AG04450 (cell line): ENCODE results near the gene FTHL17. TPM values are rescaled to one million over a fixed set of nuclear protein-coding genes. Genes with fewer than 3 reads are reported as not detected.

Source experiments
- CTCF ChIA-PET: fragments of 300-600, 350-600 bp; formaldehyde crosslinking; extraction: SDS; loops from one replicate; lab custom pipeline; 2022; ENCODE audit warnings: antibody characterized with exemption, inconsistent platforms; lab: Charles Lee
- POLR2A ChIA-PET: fragments of 350-600 bp; formaldehyde crosslinking; extraction: SDS; loops from one replicate; lab custom pipeline; 2021; ENCODE audit warnings: antibody characterized with exemption, inconsistent platforms; lab: Yijun Ruan, JAX
- DNase-seq: peaks from one replicate; pipeline ENCODE4 v3.0.0-alpha.2; 2011; ENCODE audit warnings: low read depth, low spot score
- H3K27ac ChIP-seq: one replicate; pipeline ENCODE4 v1.5.1; 2012; ENCODE audit warnings: low read depth, low read length, control low read depth
- H3K27me3 ChIP-seq: one replicate; pipeline ENCODE4 v1.6.0; 2012; ENCODE audit warnings: low read length; ENCODE audit not compliant: control insufficient read depth, insufficient read depth
- H3K4me3 ChIP-seq: 2 replicates; pipeline ENCODE4 v1.5.1; 2011; ENCODE audit warnings: mild to moderate bottlenecking, low read depth, low read length, control low read depth
- H3K9me3 ChIP-seq: 2 replicates; pipeline ENCODE4 v1.5.1; 2012; ENCODE audit warnings: low read length; ENCODE audit not compliant: control insufficient read depth, insufficient read depth
- CTCF ChIP-seq: IDR thresholded peaks from 2 replicates; pipeline ENCODE4 v1.5.1; 2011; ENCODE audit warnings: low read depth, low read length, control low read depth, inconsistent platforms
- polyA plus RNA-seq: library from polyadenylated mRNA; depleted of rRNA; stranded (reverse); fragments of >200 nt; gene quantifications from 2 replicates; pipeline ENCODE4 v1.2.3, GENCODE V29; 2011

Gene FTHL17
- polyA plus RNA-seq, 1 experiment, result not detected

GRCh38 chrX:31070057-31070468 is 1.8 kb downstream of the FTHL17 start:
- POLR2A ChIA-PET, result no interaction called here
- Histone ChIP-seq H3K27ac (no peak overlapping the region), H3K4me3 (no peak overlapping the region), H3K9me3 (peaks cover 7% of the 10 kb centered on the region), H3K27me3 (no peaks in the 10 kb centered on the region)
- DNase-seq, result no peak
- CTCF ChIA-PET, result no interaction called here
- no peak for TF ChIP-seq CTCF

GRCh38 chrX:31063114-31063513 is 8.7 kb downstream of the FTHL17 start:
- no peak for TF ChIP-seq CTCF
- CTCF ChIA-PET, result no interaction called here
- no peak overlapping the region for H3K4me3 ChIP-seq
- H3K27ac ChIP-seq, result no peak overlapping the region
- no peak for DNase-seq
- H3K27me3 ChIP-seq, result no peaks in the 10 kb centered on the region
- no peaks in the 10 kb centered on the region for H3K9me3 ChIP-seq
- POLR2A ChIA-PET, result no interaction called here

GRCh38 chrX:31061091-31061490 is 10.8 kb downstream of the FTHL17 start:
- TF ChIP-seq CTCF, result no peak
- no peak for DNase-seq
- CTCF ChIA-PET, result no interaction called here
- no peak overlapping the region for H3K27ac ChIP-seq
- no peak overlapping the region for H3K4me3 ChIP-seq
- no peaks in the 10 kb centered on the region for H3K27me3 ChIP-seq
- H3K9me3 ChIP-seq, result no peaks in the 10 kb centered on the region
- POLR2A ChIA-PET, result no interaction called here

GRCh38 chrX:31060016-31060415 is 11.8 kb downstream of the FTHL17 start:
- Histone ChIP-seq H3K27ac (no peak overlapping the region), H3K9me3 (no peaks in the 10 kb centered on the region), H3K4me3 (no peak overlapping the region), H3K27me3 (no peaks in the 10 kb centered on the region)
- TF ChIP-seq CTCF, result no peak
- DNase-seq, result no peak
- ChIA-PET POLR2A (no interaction called here), CTCF (no interaction called here)

DNA sequence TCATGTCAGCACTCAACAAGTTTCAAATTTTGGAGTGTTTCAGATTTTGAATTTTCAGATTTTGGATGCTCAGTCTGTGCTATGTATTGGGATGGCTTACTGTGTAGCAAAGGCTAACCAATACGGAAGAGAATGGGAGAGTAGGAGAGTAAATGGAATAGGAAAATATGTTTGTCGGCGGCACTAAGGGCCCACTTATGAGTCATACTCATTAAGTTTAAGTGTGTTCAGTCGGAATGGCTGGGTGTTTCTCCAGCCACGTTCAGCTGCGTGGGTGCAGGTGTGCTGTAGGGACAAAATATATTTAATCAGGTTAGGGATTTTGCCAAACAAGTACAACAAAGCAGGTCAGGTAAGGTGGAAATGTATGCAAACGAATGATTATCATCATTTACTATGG is 13.6 kb downstream of the FTHL17 start:
- Histone ChIP-seq H3K27ac (no peak overlapping the region), H3K9me3 (no peaks in the 10 kb centered on the region), H3K4me3 (no peak overlapping the region), H3K27me3 (no peaks in the 10 kb centered on the region)
- no peak for DNase-seq
- POLR2A ChIA-PET, result no interaction called here
- no peak for TF ChIP-seq CTCF
- CTCF ChIA-PET, result no interaction called here
